ENCODE data around the gene P2RY2. TPM values are rescaled to one million over a fixed set of nuclear protein-coding genes. Genes with fewer than 3 reads are reported as not detected.

Gene P2RY2
- total and polyA plus RNA-seq, 10 of the 15 experiments (the other 5 are each of a cell fraction or from before 2014, with no cell fraction given) = 0.03 to 0.23 (median 0.17) TPM; not detected in 7

GRCh38 chr11:73189315-73189714 is 28.8 kb upstream of the P2RY2 start (continued):
- TF ChIP-seq CUX1 (IDR thresholded peaks at IDR 0.05; ENCODE audit: insufficient replicate concordance, low read depth, low read length) = peak; percentile 23
- TF ChIP-seq MLLT1 (IDR thresholded peaks at IDR 0.05) = peak; percentile 82; the same call in 1 of the 2 replicates
- TF ChIP-seq RBBP5 (conservative IDR thresholded peaks at IDR 0.05) = no peak
- no peak for TF ChIP-seq SREBF1 (IDR thresholded peaks at IDR 0.05; ENCODE audit: low read length)
- no peak for TF ChIP-seq NR2C1 (IDR thresholded peaks at IDR 0.05)
- no peak for TF ChIP-seq USF2 (IDR thresholded peaks at IDR 0.05; ENCODE audit: borderline replicate concordance, low read depth, low read length)
- no peak for TF ChIP-seq POLR2AphosphoS2 (IDR thresholded peaks at IDR 0.05; ENCODE audit: low read depth, low read length)
- TF ChIP-seq NFIC (IDR thresholded peaks at IDR 0.05; ENCODE audit: low read depth, low read length) = no peak
- peak; percentile 44; the same call in 1 of the 2 replicates for TF ChIP-seq MXI1 (IDR thresholded peaks at IDR 0.05; ENCODE audit: low read depth, low read length)
- 0 out of 2 replicates have a peak, but pooled peaks have one; percentile 39 for TF ChIP-seq TCF3 (IDR thresholded peaks at IDR 0.05; ENCODE audit: borderline replicate concordance, insufficient read depth, low read depth, low read length)
- TF ChIP-seq RCOR1 (conservative IDR thresholded peaks at IDR 0.05; ENCODE audit: low read depth, low read length) = no peak
- TF ChIP-seq ATF3 (IDR thresholded peaks at IDR 0.05; ENCODE audit: borderline replicate concordance, extremely low read depth, low read depth, low read length) = no peak
- no peak for TF ChIP-seq ZNF592 (IDR thresholded peaks at IDR 0.05)
- TF ChIP-seq BRCA1 (IDR thresholded peaks at IDR 0.05; ENCODE audit: low read depth, low read length) = no peak
- no peak for TF ChIP-seq TBL1XR1 (IDR thresholded peaks at IDR 0.05; ENCODE audit: low read depth, low read length)
- no peak for TF ChIP-seq ZBED1 (IDR thresholded peaks at IDR 0.05; ENCODE audit: borderline replicate concordance)
- TF ChIP-seq IRF4 (IDR thresholded peaks at IDR 0.05; ENCODE audit: low read depth, low read length) = peak; percentile 82; the same call in 1 of the 2 replicates
- no peak for TF ChIP-seq WRNIP1 (IDR thresholded peaks at IDR 0.05; ENCODE audit: borderline replicate concordance, low read depth, low read length)
- TF ChIP-seq ZNF207 (IDR thresholded peaks at IDR 0.05; ENCODE audit: borderline replicate concordance) = no peak
- TF ChIP-seq LARP7 (IDR thresholded peaks at IDR 0.05) = no peak

Measured in GM12878 (cell line).